Neural progenitor cell (in vitro differentiated cells): ENCODE measurements around the gene ZNF521. TPM values are rescaled to one million over a fixed set of nuclear protein-coding genes. Genes with fewer than 3 reads are reported as not detected.
A peak's percentile ranks its signal among the peaks of the same experiment; 100 is the strongest.

Source experiments
- DNase-seq: peaks from one replicate; pipeline ENCODE4 v3.0.0-alpha.2; 2016; ENCODE audit warnings: low spot score
- H2AFZ ChIP-seq: fragments of 200-600 bp; sonication (generic); replicated peaks from 2 replicates; pipeline ENCODE4 v1.6.1; 2016; ENCODE audit warnings: antibody characterized with exemption
- H3F3A ChIP-seq: fragments of 200-600 bp; sonication (generic); 2 replicates; pipeline ENCODE4 v1.6.1; 2016; ENCODE audit warnings: antibody characterized with exemption, low read depth
- H3K27ac ChIP-seq: fragments of 200-600 bp; sonication (generic); 2 replicates; pipeline ENCODE4 v1.5.1; 2016; ENCODE audit warnings: mild to moderate bottlenecking
- H3K27me3 ChIP-seq: fragments of 200-600 bp; sonication (generic); 2 replicates; pipeline ENCODE4 v1.6.1; 2016; ENCODE audit warnings: mild to moderate bottlenecking, moderate library complexity
- H3K36me3 ChIP-seq: fragments of 200-600 bp; sonication (generic); 2 replicates; pipeline ENCODE4 v1.5.1; 2016
- H3K4me1 ChIP-seq: fragments of 200-600 bp; sonication (generic); 2 replicates; pipeline ENCODE4 v1.6.1; 2016; ENCODE audit warnings: mixed run types
- H3K4me2 ChIP-seq: fragments of 200-600 bp; sonication (generic); 2 replicates; pipeline ENCODE4 v1.6.1; 2016
- H3K4me3 ChIP-seq: fragments of 200-600 bp; sonication (generic); 2 replicates; pipeline ENCODE4 v1.5.1; 2016
- H3K79me2 ChIP-seq: fragments of 200-600 bp; sonication (generic); 2 replicates; pipeline ENCODE4 v1.6.1; 2016; ENCODE audit warnings: low read depth
- H3K9ac ChIP-seq: fragments of 200-600 bp; sonication (generic); 2 replicates; pipeline ENCODE4 v1.6.1; 2016
- H3K9me3 ChIP-seq: fragments of 200-600 bp; sonication (generic); 2 replicates; pipeline ENCODE4 v1.5.1; 2016; ENCODE audit warnings: low read depth
- H4K20me1 ChIP-seq: fragments of 200-600 bp; sonication (generic); 2 replicates; pipeline ENCODE4 v1.6.1; 2016; ENCODE audit warnings: low read depth
- H3K27ac Mint-ChIP-seq: 3 replicates; pipeline ENCODE4 v1.8.0; 2021; ENCODE audit warnings: mixed read lengths
- H3K27me3 Mint-ChIP-seq: 2 replicates; pipeline ENCODE4 v1.8.0; 2022; ENCODE audit warnings: low read depth, mild to moderate bottlenecking, inconsistent platforms, moderate library complexity, mixed read lengths; ENCODE audit not compliant: insufficient read depth
- H3K36me3 Mint-ChIP-seq: 3 replicates; pipeline ENCODE4 v1.8.0; 2021; ENCODE audit warnings: mixed read lengths
- H3K4me1 Mint-ChIP-seq: 3 replicates; pipeline ENCODE4 v1.8.0; 2021; ENCODE audit warnings: mixed read lengths
- H3K4me3 Mint-ChIP-seq: 3 replicates; pipeline ENCODE4 v1.8.0; 2021; ENCODE audit warnings: mild to moderate bottlenecking, moderate library complexity, mixed read lengths
- H3K9me3 Mint-ChIP-seq: 3 replicates; pipeline ENCODE4 v1.8.0; 2020; ENCODE audit warnings: mixed read lengths
- CTCF ChIP-seq: fragments of 200-600 bp; sonication (generic); IDR thresholded peaks from 2 replicates; pipeline ENCODE4 v1.5.1; 2017; ENCODE audit warnings: antibody characterized with exemption, mild to moderate bottlenecking
- EZH2 ChIP-seq: fragments of 200-600 bp; sonication (generic); IDR thresholded peaks from 2 replicates; pipeline ENCODE4 v1.6.1; 2017; ENCODE audit warnings: antibody characterized with exemption, mild to moderate bottlenecking, moderate library complexity
- EZH2phosphoT487 ChIP-seq: fragments of 200-600 bp; sonication (generic); IDR thresholded peaks from 2 replicates; pipeline ENCODE4 v1.6.1; 2017; ENCODE audit warnings: antibody characterized with exemption
- total RNA-seq: library from RNA; depleted of rRNA; stranded (reverse); fragments of >200 nt; gene quantifications from 2 replicates; pipeline ENCODE4 v1.2.3, GENCODE V29; 2015; ENCODE audit warnings: low replicate concordance

ZNF521 gene
- total RNA-seq, 1 donor from 2014 or later = 136 TPM

GRCh38 chr18:25066516-25066915 lies 285.4 kb downstream of the ZNF521 start:
- no peaks in the 10 kb centered on the region for H3K9me3 Mint-ChIP-seq
- Histone ChIP-seq H3K79me2 (peaks cover 15% of the 10 kb centered on the region), H4K20me1 (peaks cover 21% of the 10 kb centered on the region), H3K4me1 (peaks cover 22% of the 10 kb centered on the region), H3K9me3 (no peaks in the 10 kb centered on the region), H2AFZ (no peak overlapping the region), H3K4me2 (no peak overlapping the region), H3K36me3 (no peaks in the 10 kb centered on the region), H3K9ac (no peak overlapping the region), H3K27ac (no peak overlapping the region), H3K27me3 (no peaks in the 10 kb centered on the region), H3K4me3 (no peak overlapping the region), H3F3A (peaks cover 3% of the 10 kb centered on the region)
- DNase-seq = no peak
- H3K36me3 Mint-ChIP-seq = peaks cover 56% of the 10 kb centered on the region
- H3K27ac Mint-ChIP-seq = peak overlapping the region; percentile 6
- TF ChIP-seq EZH2phosphoT487 (no peak), EZH2 (no peak), CTCF (no peak)
- H3K4me3 Mint-ChIP-seq = no peak overlapping the region
- H3K27me3 Mint-ChIP-seq = no peaks in the 10 kb centered on the region
- H3K4me1 Mint-ChIP-seq = peaks cover 32% of the 10 kb centered on the region

- no peak overlapping the region for H3K27ac ChIP-seq
- Mint-ChIP-seq H3K4me3 (no peak overlapping the region), H3K9me3 (no peaks in the 10 kb centered on the region), H3K27me3 (no peaks in the 10 kb centered on the region), H3K27ac (no peak overlapping the region), H3K4me1 (peaks cover 18% of the 10 kb centered on the region), H3K36me3 (peaks cover 49% of the 10 kb centered on the region)
- H4K20me1 ChIP-seq = peaks cover 21% of the 10 kb centered on the region
- H3K36me3 ChIP-seq = peaks cover 6% of the 10 kb centered on the region
- TF ChIP-seq EZH2 = no peak
- peak; percentile 23 for TF ChIP-seq CTCF
- no peak for TF ChIP-seq EZH2phosphoT487
- peaks cover 15% of the 10 kb centered on the region for H3K4me1 ChIP-seq
- no peak overlapping the region for H2AFZ ChIP-seq
- peaks cover 7% of the 10 kb centered on the region for H3F3A ChIP-seq
- H3K79me2 ChIP-seq = peaks cover 4% of the 10 kb centered on the region
- no peaks in the 10 kb centered on the region for H3K9me3 ChIP-seq
- H3K27me3 ChIP-seq = no peaks in the 10 kb centered on the region
- H3K9ac ChIP-seq = no peak overlapping the region
- H3K4me3 ChIP-seq = no peak overlapping the region
- DNase-seq = no peak
- H3K4me2 ChIP-seq = no peak overlapping the region
These were observed 289.2 kb downstream of the ZNF521 start for GRCh38 chr18:25062720-25063119.

GRCh38 chr18:25061395-25061794 lies 290.6 kb downstream of the ZNF521 start:
- H3K27ac ChIP-seq = peak overlapping the region; percentile 13
- no peaks in the 10 kb centered on the region for H3K27me3 Mint-ChIP-seq
- TF ChIP-seq CTCF (no peak), EZH2phosphoT487 (no peak), EZH2 (no peak)

More at GRCh38 chr18:25061395-25061794, 290.6 kb downstream of the ZNF521 start:
- H3K4me3 ChIP-seq = no peak overlapping the region
- peaks cover 15% of the 10 kb centered on the region for H3K4me1 ChIP-seq
- H3K9me3 ChIP-seq = no peaks in the 10 kb centered on the region
- no peak for DNase-seq
- no peaks in the 10 kb centered on the region for H3K79me2 ChIP-seq
- no peak overlapping the region for H3K27ac Mint-ChIP-seq
- H3K4me2 ChIP-seq = no peak overlapping the region
- peaks cover 7% of the 10 kb centered on the region for H3F3A ChIP-seq
- H3K36me3 Mint-ChIP-seq = peaks cover 48% of the 10 kb centered on the region
- H4K20me1 ChIP-seq = peaks cover 21% of the 10 kb centered on the region
- H3K4me1 Mint-ChIP-seq = peaks cover 10% of the 10 kb centered on the region
- no peaks in the 10 kb centered on the region for H3K9me3 Mint-ChIP-seq
- H3K9ac ChIP-seq = no peak overlapping the region
- peaks cover 6% of the 10 kb centered on the region for H3K36me3 ChIP-seq
- H3K27me3 ChIP-seq = no peaks in the 10 kb centered on the region
- no peak overlapping the region for H3K4me3 Mint-ChIP-seq
- H2AFZ ChIP-seq = no peak overlapping the region
